Posterior vena cava (tissue), 2 donors: ENCODE results near the gene TRIM68. TPM values are rescaled to one million over a fixed set of nuclear protein-coding genes. Genes with fewer than 3 reads are reported as not detected.

Source experiments
- DNase-seq: peaks from one replicate; pipeline ENCODE4 v3.0.0-alpha.2; 2020; ENCODE audit warnings: low spot score
- intact Hi-C, 2 donors: fragments of 100-400 bp; cut with DNase I; formaldehyde crosslinking; loops; one replicate each; pipeline versions ENCODE4 v1.14.1 to v1.14.2; 2022 to 2023
- long read RNA-seq, 2 donors: library from polyadenylated mRNA; unstranded; transcript quantifications; one replicate each; pipeline ENCODE4 v2.0.0, GENCODE V29; 2020 to 2021
- total RNA-seq, 2 donors: library from RNA; stranded (reverse); fragmentation: NEBNext Ultra II Directional; extraction: Animal tissue kit (Norgen Biotek cat#: 25700); gene quantifications; one replicate each; pipeline ENCODE4 v1.2.1, GENCODE V29; 2021
- donor health status: DM: yes; HTN: yes; CAD: no.
- donor health status: DM: yes; HTN: yes; CAD: no.

TRIM68 gene, protein sequence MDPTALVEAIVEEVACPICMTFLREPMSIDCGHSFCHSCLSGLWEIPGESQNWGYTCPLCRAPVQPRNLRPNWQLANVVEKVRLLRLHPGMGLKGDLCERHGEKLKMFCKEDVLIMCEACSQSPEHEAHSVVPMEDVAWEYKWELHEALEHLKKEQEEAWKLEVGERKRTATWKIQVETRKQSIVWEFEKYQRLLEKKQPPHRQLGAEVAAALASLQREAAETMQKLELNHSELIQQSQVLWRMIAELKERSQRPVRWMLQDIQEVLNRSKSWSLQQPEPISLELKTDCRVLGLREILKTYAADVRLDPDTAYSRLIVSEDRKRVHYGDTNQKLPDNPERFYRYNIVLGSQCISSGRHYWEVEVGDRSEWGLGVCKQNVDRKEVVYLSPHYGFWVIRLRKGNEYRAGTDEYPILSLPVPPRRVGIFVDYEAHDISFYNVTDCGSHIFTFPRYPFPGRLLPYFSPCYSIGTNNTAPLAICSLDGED
- total RNA-seq = 1 to 10 TPM; 6.2 to 6.3 TPM
- long read RNA-seq, donor 1, partial matches to known transcripts = 0 of 5 reads
- long read RNA-seq, donor 1, other reads (novel, unspliced or antisense) = 1 of 5 reads
- long read RNA-seq, donor 2, partial matches to known transcripts = 1 of 11 reads
- long read RNA-seq, donor 2, other reads (novel, unspliced or antisense) = 3 of 11 reads

DNA sequence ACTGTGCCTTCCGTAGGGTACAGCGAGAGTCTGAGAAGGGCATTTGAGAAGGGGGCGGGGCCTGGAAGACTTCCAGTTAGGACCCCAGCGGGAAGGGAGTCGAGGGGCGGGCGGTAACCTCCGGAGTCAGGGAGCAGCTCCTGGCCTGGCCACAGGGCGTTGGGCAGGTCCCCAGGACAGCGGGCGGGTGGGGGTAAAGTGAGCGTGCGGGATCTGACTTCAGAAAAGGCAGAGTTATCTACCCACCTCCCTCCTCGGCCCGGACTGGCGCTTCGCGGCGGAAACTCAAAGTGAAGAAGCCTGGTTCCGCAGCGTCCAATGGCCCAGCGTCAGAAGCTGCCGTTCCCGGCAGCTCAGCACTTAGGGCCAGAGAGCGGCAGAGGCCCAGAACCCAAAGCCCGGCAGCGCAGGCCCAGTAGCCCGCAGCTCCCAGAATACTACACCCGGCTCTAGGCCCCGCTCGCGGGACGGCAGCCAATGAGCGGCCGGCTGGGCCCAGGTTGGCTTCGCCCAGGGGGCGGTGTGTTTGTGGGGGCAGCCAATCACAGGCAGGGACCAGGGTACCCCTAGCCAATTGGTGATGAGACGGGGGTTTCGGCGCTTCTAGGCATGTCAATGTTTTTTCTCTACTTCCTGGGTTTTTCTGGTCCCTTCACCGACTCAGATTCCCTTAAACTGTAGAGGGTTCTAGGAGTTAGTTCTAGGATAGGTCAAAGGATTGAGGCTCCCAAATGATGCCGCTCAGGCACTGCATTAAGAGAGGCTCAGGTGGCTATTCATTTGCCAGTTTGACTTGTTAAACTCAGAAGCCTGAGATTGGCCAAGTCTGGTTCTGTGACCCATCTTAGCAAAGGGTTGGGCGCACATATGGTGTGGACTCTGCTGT lies at the start of gene TRIM68:
TSS of gene TRIM68 (minus strand) at position 451 of the 886 bp plus-strand sequence. CDS start 2,727 bp downstream, outside the sequence.
- DNase-seq = peak; percentile 99
- intact Hi-C loops = no loop called here

DNA sequence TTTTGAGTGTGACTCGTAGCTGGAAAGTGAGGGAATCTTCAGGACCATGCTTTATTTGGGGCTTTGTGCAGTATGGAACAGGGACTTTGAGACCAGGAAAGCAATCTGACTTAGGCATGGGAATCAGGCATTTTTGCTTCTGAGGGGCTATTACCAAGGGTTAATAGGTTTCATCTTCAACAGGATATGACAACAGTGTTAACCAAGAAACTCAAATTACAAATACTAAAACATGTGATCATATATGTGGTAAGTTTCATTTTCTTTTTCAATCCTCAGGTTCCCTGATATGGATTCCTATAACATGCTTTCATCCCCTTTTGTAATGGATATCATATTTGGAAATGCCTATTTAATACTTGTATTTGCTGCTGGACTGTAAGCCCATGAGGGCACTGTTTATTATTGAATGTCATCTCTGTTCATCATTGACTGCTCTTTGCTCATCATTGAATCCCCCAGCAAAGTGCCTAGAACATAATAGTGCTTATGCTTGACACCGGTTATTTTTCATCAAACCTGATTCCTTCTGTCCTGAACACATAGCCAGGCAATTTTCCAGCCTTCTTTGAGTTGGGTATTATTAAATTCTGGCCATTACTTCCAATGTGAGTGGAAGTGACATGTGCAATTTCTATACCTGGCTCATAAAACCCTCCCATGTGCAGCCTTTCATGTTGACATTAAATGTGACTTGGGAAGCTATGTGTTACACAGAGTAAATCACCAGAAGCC lies 46.8 kb upstream of the TRIM68 start:
- no peak for DNase-seq
- intact Hi-C loops = no loop called here

DNA sequence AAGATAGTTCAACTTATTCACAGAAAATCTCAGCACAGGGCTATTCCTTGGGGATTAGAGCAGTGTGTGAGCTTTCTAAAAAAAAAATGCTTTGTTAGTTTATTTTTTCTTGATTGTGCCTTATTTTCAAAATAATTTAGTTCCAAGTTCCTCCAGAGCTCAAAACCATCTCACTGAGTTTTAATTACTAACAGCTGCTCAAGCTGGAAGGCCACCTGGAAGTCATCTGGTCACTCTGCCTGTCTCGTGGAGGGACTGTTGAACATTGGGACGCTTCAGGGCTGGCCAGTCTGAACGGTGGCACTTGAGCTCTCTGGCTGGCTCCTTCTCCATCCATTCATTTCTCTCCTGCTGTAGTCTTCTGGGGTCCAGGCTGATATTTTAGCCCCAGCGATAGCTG lies 39.7 kb upstream of the TRIM68 start:
- intact Hi-C loops = no loop called here
- DNase-seq = no peak

DNA sequence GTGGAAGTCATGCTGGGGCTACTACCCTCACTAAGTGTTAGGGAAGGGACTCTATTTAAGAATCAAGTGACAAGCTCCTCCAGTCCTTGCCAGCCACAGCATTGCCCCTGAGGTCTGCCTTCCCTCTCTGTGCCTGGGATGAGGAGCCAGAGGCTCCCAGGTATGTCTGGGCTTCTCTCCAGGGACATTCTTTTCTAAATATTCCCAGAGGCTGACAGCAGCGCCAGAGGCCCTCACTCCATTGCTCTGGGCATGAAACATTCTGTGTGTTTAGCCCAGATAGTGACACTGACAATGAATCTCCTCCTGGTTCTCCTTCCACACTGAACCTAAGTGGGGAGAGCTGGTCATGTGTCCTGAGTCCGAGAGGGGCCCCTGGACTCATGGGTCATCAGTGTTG lies 37.9 kb upstream of the TRIM68 start:
- intact Hi-C loops = no loop called here
- DNase-seq = no peak

DNA sequence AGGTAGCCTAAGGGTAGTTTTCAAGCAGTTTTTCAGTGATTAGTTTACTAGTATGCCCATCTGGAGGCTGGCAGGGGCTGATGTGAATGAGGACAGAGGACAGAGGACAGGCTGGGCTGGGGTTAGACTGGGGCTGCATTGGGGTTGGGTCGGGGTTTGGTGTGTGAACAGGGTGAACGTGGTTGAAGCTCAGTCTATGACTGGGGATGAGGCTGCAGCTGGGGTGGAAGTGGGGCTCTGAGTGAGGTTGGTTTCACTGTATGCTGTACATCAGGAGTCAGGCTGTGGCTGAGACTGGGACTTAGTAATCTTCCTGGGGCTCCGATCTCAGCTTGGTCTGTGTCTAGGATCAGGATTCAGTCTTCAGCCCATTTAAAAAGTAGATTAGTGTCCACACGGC lies 36.2 kb upstream of the TRIM68 start:
- no peak for DNase-seq
- intact Hi-C loops = no loop called here

DNA sequence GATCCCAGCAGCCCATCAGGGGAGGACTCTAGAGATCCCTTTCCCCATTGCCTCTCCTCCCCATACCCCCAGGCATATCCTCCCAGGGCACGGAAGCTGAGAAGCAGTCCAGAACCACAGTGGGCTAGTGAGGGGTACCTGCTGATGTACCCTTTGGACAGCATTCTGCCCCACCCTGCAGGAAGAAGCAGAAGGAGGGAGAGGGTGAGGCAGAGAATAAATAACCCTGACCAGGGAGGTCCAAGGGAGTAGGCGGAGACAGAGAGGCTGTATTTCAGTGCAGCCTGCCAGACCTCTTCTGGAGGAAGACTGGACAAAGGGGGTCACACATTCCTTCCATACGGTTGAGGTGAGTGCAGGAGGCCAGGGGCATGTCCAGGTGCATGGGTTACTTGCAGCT lies 35.7 kb upstream of the TRIM68 start, which contains the start of gene OR51E1:
TSS of gene OR51E1 (plus strand) at position 301 of the 400 bp plus-strand sequence. CDS start 8,545 bp downstream, outside the sequence.
- intact Hi-C loops = no loop called here
- no peak for DNase-seq

DNA sequence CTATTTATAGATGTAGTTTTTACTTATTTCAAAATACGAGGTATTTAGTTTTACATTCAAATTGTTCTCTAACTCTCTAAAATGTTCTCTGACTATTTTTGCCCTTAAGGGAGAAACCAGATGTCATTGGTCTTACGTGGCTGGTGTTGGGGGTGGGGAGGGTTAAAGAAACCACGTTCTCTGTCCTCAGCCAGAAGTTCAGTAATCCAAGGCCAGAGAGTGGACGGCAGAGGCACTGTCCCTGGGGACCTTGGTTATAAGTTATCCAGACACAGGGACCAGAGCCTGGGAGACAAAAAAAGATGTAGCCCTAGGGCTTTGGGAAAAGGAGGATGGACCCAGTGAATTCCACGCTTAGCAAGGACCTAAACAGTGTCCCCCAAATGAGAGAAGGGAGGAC lies 35.0 kb upstream of the TRIM68 start:
- no peak for DNase-seq
- intact Hi-C loops = no loop called here

DNA sequence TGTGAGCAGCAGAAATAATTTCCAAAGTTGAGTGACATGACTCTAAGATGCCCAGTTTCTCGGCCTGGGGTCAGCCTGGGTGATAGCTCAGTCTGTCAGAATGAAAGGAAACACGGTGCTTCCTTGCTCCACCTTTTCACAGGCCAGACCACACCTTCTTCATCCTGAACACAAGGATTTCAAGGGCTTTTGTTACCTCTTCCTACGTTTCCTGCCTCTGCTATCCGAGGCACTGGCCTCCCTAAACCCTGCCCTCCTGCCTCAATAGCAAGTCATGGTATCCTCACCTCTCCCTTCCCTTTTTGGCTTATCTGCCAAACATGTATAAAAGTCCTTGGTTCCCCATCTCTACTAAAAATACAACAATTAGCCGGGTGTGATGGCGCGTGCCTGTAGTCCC lies 34.0 kb upstream of the TRIM68 start:
- intact Hi-C loops = no loop called here
- no peak for DNase-seq

DNA sequence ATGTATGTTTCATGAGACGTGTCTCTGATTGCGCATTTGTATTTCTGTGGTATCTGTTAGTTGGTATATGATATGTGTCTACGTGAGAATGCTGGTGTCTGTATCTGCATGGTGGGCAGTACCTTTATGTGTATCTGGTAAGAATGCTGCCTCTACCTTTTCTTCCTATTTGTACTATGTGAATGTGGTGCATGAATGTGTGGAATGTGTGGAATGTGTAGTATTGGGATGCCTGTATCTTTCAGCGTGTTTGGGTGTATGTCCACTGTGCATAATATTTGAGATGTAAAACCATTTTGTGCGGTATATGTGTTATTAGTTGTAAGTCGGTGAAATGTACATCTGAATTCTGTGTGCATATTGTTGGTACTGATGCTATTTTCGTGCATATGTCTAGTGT lies 33.5 kb upstream of the TRIM68 start:
- no peak for DNase-seq
- intact Hi-C loops = no loop called here

DNA sequence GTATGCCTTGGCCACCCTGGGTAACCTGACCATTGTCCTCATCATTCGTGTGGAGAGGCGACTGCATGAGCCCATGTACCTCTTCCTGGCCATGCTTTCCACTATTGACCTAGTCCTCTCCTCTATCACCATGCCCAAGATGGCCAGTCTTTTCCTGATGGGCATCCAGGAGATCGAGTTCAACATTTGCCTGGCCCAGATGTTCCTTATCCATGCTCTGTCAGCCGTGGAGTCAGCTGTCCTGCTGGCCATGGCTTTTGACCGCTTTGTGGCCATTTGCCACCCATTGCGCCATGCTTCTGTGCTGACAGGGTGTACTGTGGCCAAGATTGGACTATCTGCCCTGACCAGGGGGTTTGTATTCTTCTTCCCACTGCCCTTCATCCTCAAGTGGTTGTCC lies 31.9 kb upstream of the TRIM68 start:
- intact Hi-C loops = loop anchor here in 1 of 2 donors (10.0 kb wide), 1 partner anchor 365 kb away; no protein-coding TSS in a partner anchor
- no peak for DNase-seq

DNA sequence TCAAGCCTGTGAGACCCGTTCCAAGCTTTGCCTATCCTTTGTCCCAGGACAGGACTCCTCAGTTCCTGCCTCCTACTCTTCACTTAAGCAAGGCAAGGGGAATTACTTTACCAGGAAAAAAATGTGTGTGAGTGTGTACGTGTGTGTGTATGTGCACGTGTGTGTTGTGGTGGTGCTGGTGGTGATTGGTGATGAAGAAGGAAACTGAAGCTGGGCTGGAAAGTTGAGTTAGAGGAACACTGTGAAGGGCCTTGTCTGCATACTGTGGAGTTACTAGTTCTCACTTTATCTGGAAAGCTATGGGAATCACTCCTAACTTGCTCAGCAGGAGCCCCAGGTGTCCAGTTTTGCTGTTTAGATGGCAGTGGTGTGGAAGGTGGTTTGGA lies 29.6 kb upstream of the TRIM68 start:
- intact Hi-C loops = loop anchor here in 1 of 2 donors (10.0 kb wide), 1 partner anchor 367 kb away; no protein-coding TSS in a partner anchor
- DNase-seq = no peak

DNA sequence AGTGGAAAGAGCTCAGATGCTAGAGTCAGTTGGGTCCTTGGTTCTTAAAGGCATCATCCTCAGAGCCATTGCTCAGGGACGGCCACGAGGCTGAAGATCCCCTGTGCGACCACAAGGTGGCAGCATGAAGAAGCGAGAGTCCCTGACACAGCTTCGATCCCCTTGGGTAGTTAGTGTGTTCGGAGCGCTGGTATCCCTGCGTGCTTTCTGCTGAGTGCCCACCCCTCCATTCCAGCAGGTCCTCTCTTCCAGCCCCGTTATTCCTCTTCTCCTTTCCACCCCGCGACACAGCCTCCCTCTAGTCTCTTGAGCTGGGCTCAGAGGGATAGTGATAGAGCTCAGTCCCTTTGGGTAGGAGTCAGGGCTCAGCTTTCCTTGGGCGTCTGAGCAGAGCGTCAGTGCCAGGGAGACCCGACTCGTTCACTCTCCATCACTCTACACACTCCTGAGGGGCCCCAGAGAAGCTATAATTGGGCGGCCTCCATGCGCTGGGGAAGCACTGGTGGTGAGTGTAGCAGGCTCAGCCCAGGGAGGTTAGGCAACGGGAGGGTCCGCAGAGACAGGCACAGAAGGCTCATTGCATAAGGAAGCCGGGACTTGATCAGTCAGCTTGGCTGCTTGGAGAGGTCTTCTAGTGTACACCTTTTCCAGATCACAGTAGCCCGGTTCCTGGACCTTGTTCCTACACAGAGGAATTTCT lies 29.1 kb upstream of the TRIM68 start, which contains the start of gene OR51D1:
TSS of gene OR51D1 (plus strand) at position 516 of the 700 bp plus-strand sequence. CDS start 2,314 bp downstream, outside the sequence.
- intact Hi-C loops = loop anchor here in 1 of 2 donors (10.0 kb wide), 1 partner anchor 368 kb away; no protein-coding TSS in a partner anchor
- peak; percentile 85 for DNase-seq

DNA sequence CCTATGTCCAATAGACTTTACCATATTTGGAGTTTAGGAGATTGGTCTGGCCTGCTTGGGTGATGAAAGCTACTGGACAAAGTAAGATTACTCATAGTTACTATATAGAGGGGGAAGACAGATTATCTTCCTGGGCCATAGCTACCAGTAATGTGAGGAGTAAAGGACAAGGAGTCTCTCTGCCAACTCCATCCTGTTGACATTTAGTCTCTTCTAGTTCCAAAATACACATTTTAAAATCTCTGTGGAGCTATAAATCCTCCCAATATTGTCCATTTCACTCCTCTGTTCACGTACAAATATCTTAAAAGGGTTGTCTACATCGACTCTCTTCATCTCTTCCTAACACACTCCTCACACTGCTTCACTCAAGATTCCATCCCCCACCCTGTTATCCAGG lies 28.1 kb upstream of the TRIM68 start:
- intact Hi-C loops = loop anchor here in 1 of 2 donors (10.0 kb wide), 1 partner anchor 369 kb away; no protein-coding TSS in a partner anchor
- DNase-seq = no peak

DNA sequence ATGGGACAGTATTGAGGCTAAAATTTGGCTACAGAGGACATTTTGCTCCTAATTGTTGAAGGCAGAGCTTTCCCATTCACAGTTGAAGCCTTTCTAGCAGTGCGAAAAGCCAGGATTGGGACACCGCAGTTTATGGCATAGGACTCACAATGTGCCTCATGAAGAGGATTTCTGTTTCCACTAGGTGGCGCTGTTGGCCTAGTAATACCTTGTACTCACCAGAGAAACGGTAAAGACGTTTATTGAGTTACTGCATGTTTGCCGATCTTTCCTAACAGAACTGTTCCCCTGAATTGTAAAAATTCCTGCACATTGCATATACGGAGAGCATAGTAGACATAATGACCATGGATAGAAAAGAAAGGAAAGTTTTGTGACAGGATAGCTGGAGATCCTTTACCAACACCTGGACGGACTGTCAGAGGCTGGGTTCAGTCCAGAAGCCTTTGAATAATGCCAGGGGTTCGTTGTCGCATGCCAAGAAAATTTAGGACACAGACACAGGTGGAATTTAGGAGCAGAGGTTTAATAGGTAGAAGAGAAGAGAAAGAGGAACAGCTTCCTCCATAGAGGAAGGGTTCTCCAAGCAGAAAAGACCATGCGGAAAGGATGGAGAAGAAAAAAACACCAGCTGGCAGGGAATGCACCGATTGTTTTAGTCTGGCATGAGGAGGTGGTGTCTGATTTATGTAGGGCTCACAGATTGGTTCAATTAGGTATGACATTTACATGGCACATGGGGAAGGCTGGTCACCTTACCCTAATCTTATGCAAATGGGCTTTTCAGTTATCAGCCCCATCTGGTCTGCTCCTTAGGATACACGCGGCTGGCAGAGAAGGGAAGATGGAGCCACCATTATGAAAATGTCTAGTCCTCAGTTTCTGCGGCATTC lies 18.4 kb upstream of the TRIM68 start:
- no peak for DNase-seq
- intact Hi-C loops = no loop called here

DNA sequence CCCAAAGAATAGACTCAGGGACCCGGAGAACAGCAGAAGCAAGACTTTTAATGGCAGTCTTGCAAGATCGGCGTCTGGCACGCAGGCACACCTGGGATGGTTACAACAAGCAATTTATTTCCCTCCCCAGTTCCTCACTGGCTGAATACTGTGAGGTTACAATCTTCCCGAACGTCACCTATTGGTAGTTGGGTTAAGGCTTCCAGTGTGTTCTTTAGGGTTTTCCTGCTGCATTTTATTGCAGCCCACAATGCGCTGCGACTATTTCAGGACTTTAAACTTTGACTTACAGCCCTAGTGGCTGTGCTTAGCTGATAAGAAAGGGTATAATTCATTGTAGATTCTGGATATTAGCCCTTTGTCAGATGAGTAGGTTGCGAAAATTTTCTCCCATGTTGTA lies 11.5 kb upstream of the TRIM68 start:
- intact Hi-C loops = no loop called here
- no peak for DNase-seq

DNA sequence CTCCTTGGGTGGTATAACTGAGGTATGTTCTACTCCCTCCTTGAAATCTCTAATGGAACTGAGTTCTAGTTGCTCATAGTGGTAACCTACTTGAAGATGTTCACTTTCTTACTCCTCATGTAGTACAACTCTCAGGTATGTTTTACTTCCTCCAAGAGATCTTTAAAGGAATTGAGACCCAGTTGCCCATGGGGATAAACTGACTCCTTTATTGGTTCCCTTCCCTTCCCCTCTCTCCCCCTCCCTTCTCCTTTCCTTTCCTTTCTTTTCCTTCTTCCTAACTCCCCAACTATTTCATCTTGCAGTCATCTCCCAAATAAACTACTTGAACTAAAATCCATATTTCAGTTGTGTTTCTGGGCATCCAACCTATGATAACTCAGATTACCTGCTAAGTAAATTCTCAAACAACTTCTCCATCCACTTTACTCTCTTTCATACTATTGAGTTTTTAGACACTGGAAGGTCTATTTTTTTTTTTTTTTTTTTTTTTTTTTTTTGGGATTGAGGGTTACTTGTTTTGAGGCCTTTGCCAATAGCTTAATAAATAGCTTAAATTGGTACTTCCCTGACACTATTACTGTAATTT lies 7.9 kb upstream of the TRIM68 start:
- intact Hi-C loops = no loop called here
- no peak for DNase-seq

DNA sequence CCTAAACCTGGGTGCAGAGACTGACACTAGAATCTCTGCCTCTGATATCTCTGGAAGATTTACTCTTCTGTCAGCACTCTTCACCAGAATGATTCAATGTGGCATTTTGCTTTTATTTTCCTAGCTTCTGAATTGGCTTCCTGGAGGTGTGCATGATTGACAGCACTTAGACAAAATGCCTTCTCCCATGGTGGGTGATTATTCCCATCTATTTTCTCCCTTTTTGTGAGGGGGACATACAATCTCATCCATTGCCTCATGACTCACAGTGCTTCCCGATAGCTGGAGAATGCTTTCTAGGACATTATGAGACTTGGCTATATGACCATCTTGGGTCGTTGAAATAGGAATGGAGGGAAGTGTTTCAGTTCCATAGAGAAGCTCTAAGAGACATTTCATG lies 4.0 kb upstream of the TRIM68 start:
- intact Hi-C loops = no loop called here

More for the DNA sequence above, 4.0 kb upstream of the TRIM68 start:
- no peak for DNase-seq
